ENCODE results near the gene ENTPD6.
A peak's percentile ranks its signal among the peaks of the same experiment; 100 is the strongest.
"Not testable (repeated sequence)": the region's sequence is repeated elsewhere in the genome, so short reads cannot be mapped to it uniquely, and the experiment has no call there.

Gene ENTPD6

DNA sequence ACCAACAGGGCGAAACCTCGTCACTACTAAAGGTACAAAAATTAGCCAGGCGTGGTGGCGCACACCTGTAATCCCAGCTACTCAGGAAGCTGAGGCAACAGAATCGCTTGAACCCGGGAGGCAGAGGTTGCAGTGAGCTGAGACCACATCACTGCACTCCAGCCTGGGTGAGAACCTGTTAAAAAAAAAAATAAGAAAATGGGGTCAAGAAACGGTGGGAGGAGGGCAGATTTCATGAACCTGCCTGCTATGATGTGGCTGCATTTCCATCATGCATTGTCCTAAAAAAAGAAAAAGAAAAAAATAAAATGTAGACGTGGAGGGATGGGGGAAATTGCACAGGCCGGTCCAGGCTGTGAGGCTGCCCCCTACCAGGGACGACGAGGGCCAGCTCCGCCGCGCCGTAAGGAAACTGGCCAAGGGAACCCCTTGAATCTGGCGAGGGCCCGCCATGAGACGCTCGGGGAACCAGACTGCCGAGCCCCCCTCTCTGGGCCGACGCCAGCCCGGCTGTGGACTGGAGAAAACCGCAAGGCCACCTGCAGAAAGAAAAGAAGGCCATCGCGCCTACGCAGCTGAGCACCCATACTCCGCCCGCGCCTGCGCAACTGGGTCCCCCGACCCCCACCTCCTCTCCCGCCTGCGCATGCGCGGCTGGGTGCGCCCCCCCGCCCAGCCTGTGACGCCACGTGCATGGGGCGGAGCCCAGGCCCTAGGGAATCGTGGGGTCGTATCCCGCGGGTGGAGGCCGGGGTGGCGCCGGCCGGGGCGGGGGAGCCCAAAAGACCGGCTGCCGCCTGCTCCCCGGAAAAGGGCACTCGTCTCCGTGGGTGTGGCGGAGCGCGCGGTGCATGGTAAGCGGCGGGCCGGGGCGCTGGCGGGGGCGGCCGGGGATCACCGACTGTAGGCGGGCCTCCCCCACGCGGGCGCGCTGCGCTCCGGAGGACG is at the start of gene ENTPD6:
ENTPD6 (plus strand) TSS at position 699 of the 948 bp plus-strand sequence. CDS start 10,825 bp downstream, outside the sequence.
- DNase-seq = peak; percentile 94

DNA sequence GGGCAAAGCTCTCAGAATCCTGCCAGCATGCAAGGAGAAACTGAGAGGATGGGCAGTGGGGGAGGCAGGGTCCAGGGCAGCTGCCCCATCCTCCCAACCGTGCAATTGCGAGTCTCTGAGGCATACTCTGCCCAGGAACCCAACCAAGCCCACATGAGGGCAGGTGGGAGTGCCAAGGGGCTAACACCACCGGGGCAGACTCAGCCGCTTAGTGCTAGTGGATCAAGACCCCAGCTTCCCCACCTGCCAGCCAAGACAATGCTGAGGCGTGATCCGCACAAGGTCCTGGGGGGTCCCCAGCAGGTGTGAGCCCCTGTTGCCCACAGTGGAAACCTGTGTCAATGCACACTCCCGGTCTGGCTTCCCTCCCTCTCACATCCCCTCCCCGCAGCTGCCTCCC is 48.5 kb upstream of the ENTPD6 start:
- DNase-seq = no peak

DNA sequence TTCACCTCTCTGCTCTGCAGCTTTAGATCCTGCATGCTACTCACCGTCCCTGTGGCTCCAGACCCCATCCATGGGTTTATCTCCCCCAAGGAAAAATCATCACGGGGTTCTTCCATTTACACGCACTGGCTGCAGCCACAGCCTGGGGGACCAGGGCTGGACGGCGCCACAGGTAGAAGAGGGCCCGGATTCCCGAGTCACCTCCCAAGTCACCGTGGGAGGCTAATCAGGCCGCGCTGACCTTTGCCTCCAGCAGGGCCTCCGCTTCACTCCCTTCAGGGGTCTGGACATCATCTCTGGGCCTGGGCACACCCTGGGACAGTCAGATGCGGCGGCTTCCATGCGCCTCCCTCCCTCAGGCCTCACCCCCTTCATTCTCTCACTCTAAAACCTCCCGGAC is 47.8 kb upstream of the ENTPD6 start:
- DNase-seq = no peak

DNA sequence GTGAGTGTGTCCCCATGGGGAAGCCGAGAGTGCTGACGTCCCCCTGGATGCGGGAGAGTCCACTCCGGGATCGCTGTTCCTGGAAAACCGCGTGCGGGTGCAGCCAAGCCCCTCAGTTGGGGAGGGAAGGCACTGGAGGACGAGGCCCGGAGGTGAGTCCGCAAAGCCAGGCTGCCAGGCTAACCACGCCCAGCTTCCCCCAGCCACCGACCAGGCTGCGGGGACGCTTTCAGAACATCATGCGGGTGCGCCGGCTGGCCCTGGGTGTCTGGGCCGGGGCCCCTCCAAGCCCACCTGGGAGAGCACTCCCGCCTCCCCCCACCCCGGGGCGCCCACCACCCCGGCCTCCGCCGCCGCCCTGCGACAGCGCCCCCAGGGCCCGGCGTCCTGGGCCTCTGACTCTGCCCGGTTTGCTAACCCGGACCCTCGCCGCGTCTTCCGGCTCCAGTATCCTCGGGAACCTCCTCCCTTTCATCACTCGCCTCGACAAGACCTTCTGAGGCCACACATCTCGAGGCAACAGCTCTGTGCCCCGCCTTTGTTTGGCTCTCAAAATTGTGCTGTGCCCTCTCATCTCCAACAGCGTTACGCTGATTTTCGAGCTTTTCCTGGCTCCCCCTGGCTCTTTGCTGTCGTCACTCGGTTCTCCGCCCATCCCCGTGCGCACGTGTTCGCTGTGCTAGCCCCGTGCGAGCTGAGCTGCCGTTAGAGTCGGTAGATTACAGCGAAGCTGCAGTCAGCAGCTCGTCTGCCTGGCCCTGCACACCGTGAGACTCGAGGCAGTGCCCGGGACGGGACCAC is 47.1 kb upstream of the ENTPD6 start:
- peak; percentile 89 for DNase-seq

DNA sequence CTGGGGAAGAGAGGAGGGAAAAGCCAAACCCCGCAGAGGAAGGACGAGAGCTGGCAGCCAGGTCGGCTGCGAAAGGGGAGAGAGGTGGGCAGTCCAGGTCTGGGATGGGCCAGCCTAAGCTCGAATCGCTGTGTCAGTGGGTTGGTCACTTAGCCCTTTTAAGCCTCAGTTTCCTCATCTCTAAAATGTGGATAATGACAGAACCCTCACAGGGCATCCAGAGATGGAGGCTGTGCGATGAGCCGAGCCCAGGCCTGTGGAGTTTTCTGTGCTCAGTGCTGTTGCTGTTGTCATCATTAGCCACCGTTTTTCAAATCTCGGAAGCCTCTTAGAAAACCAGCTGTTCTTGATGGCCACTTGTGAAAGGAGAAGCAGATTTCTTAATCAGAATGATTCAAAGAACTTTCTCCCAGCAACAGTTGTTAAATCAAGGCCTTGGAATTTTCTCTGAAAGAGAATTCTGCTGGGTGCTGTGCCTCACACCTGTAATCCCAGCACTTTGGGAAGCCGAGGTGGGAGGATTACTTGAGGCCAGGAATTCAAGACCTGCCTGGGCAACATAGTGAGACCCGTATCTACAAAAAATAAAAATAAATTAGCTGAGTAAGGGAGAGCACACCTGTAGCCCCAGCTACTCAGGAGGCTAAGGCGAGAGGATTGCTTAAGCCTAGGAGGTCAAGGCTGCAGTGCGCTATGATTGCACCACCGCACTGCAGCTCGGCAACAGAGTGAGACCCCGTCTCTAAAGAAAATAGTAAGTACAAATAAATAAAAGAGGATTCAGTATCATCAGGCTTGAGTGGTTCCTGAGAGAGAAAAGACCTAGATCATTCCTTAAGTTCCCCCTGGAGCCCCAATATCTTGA is 46.3 kb upstream of the ENTPD6 start:
- DNase-seq = no peak

DNA sequence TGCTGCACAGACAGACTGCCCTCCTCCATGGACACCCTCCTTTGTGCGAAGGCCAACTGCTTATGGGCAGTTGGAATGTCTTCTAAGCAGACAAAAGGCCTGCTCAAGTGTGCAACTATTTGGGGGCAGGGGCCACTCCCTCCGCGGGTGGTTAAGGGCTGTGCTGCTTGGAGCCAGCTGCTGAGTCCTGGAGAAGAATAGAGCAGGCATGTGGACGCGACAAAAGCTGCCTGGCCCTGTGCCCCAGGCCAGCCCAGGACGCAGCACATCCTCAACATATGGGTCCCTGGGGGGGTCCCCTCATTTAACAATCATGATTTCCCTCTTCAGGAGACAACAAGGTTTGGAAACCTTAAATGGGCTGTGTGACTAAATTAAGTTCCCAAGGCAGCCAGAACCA is 45.5 kb upstream of the ENTPD6 start:
- no peak for DNase-seq

DNA sequence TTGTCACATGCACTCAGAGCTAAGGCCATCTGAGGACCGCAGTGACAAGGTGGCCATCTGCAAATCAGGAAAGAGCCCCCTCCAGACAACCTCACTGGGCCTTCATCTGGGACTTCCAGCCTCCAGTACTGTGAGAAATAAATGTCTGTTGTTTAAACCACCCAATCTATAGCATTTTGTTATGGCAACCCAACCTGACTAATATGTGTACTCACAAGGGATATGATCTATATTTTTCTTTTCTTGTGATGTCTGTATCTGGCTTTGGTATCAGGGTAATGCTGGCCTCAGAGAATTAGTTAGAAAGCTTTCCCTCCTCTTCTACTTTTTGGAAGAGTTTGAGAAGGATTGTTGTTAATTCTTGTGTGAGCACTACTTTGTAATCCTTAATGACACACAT is 37.5 kb upstream of the ENTPD6 start:
- no peak for DNase-seq

DNA sequence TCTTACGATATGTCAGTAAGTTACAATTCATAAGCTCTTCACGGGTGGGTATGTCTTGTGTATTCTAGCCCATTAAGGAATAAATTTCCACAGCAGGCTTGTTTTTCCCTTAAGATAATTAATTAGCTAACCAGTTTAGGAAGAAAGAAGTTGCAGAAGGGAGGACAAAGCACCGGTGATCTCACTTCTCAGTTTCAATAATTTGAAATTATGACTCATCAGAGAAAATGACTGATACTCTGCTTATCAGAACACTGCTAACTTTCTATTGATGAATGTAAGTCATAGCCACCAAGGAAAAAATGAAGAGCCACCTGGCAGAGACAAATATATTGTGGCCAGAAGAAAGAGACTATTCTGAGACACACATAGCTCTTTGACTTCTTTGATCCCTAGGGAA is 35.0 kb upstream of the ENTPD6 start:
- DNase-seq = no peak

DNA sequence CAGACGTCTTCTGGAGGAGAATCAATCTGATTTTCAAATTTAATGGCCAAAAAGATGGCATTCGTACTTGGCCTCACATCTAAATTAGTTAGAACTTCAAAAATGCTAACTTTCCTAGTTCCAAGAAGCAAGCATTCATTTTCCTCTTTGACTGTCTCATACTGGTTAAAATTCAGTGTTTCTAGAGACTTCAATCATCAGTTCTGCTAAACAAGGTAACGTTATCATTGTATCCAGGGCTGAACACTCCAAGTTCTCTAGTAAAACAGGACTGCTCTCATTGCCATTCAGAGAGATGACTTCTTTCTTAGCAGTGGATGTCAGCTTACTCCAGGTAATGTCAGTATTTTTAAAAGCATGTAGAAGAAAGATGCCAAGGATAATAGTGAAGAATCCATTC is 34.6 kb upstream of the ENTPD6 start:
- DNase-seq = no peak

DNA sequence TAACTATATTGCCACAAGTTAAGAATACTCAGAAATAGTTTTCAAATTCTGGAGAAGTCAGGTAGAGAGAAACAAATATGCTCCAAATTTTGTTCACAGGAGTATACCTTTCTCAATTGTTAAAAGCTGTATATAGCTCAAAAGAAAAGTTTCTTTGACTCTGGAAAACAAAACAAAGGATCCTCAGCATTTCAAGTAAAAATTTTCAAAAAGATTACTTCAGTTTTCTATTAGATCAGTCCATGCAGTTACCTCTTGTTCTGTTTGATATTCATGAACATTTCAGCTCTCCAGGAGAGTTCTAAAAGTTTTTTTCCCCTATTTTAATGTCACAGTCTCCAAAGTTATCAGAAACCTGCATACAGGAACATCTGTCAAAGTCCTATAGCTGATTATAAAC is 30.4 kb upstream of the ENTPD6 start:
- no peak for DNase-seq

DNA sequence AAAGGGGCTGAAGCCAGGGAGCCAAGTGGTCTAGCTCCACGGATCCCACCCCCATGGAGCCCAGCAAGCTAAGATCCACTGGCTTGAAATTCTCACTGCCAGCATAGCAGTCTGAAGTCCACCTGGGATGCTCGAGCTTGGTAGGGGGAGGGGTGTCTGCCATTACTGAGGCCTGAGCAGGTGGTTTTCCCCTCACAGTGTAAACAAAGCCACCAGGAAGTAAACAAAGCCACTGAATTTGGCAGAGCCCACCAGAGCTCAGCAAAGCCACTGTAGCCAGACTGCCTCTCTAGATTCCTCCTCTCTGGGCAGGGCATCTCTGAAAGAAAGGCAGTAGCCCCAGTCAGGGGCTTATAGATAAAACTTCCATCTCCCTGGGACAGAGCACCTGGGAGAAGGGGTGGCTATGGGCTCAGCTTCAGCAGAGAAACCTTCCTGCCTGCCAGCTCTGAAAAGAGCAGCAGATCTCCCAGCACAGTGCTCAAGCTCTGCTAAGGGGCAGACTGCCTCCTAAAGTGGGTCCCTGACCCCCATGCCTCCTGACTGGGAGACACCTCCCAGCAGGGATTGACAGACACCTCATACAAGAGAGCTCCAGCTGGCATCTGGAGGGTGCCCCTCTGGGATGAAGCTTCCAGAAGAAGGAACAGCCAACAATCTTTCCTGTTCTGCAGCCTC is 29.3 kb upstream of the ENTPD6 start:
- DNase-seq = peak; percentile 70

DNA sequence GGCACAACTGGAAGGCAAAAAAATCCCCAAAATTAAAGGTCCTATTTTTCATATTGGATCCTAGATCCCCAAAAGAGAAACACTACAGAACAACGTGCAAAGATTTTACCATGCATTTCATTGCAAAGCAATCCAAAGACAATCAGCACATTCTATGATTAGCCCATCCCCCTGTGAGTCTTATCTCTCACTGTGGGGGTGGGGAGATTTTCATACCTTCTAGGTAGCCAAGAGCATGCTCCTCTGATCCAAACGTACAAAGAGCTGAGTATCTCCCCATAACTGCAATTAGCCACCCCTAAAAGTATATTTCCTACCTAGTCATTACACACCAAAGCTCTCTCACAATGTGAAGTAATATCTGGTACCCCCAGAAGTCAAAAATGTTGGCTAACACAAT is 22.2 kb upstream of the ENTPD6 start:
- DNase-seq = no peak

DNA sequence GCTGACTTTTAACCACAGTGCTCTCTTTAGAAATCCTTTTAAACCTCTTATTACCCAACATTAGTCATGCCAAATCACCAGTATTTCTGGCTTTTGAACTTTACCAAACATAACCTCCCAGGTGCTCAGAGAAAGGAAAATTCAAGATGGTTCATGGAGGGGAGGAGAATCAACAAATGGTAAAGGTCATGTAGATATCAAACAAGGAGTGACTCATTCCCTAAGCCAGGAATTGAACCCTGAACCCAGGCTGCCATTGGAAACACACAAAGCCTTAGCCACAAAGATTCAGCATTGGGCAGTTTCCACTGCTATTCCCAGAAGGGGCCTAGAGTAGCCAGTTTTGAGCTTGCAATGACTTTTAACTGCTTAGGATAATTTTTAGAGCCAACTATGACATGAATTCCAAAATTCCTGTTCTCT is 21.6 kb upstream of the ENTPD6 start:
- DNase-seq = no peak

DNA sequence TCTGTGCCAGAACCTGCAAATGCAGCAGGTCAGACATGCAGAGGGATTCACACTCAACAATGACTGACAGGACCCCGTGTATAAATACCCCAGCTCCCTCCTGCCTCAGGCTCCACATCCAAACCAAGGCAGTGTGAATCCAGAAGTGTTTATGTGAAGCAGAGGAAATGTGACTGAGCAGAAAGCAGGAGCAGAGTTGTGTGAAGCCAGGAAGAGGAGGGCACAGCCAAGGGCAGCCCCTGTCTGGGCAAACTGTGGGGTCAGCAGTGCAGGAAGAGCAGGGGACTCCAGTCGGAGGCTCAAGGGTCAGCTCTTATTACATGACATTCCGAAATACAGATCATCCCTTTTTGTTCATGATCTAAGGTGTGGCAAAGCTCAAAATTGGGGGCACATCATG is 19.3 kb upstream of the ENTPD6 start:
- no peak for DNase-seq

DNA sequence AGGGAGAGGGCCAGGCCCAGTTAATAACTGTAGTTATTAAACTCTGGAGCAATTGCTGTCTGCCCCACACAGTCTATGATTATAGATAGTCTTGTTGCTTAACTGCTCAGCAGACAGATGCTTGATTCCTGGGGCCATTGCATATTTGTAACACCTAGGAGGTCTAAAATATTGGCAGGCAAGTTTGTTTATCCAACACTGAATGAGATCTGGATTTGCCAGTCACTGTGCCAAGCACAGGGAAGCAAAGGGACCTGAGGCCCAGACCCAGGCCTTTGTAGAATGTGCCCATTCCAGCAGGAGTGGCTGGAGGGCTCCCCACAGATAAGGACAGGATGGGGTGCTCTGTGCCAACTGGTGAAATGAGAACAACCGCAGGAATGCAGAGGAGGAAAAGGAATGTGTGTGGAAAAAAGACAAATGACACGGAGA is 17.6 kb upstream of the ENTPD6 start:
- DNase-seq = no peak

DNA sequence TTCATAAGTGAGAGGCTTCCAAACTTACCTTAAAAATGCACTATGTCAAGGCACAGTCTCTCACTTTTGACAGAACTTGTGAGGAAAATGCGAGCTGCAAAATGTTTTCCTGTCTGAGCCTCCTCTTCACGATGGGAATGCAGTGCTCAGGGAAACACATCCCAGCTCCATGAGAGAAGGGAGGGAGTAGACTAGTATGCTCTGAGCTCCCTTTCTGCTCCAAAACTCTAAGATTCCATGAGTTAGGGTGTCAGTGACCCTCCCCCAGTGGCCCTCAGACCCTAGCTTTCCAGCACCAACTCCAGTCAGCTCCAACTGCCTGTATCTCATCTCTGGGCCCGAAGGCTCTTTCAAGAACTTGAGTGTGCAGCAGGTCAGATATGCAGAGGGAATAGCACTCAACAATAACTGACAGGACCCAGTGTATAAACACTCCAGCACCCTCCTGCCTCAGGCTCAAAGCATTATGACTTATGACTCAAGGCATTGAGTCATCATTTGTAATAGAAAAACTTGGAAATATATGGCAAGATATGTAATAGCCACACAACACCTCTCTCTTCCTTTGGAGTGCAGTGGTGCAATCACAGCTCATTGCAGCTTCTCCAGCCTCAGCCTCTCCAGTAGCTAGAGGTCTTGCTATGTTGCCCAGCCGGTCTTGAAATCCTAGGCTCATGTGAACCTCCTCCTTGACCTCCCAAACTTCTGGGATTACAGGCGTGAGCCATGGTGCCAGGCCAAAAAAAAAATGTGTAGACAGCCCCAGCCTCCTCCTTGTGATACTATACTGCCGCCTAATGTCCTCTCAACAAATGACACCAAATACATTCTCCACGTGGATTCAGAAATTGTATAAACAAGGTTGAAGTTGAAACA is 16.7 kb upstream of the ENTPD6 start:
- DNase-seq = peak; percentile 82

DNA sequence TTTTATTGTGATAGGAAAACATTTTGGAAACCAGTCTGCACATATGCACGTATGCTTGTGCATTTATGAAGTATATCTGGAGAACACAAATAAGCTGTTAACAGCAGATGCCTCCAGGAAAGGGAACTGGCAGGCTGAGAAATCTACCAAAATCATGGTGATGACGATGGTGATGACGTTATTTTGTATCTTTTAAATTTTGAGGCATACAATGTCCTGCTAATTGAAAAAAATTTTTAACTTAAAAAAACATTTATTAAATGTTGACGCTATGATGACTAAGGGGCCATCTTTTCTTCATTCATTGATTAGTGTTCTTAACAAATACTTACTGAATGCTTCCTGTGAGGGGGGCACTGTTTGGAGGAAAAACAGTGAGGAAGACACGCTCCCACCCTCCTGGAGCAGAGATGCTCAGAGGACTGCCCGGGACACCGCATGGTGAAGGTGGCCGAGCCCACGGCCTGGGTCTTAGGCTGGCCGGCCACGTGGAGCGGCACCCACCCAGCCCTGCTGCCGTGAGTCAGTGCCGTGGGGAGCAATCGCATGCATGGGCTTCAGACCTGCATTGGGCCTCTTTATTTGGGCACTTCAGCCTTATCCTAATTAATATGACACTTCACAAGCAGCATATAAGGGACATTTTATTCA is 15.9 kb upstream of the ENTPD6 start:
- DNase-seq = no peak

DNA sequence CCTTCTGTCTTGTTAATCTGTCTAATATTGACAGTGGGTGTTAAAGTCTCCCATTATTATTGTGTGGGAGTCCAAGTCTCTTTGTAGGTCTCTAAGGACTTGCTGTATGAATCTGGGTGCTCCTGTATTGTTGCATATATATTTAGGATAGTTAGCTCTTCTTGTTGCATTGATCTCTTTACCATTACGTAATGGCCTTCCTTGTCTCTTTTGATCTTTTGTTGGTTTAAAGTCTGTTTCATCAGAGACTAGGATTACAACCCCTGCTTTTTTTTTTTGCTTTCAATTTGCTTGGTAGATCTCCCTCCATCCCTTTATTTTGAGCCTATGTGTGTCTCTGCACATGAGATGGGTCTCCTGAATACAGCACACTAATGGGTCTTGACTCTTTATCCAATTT is 11.1 kb upstream of the ENTPD6 start:
- not testable (repeated sequence) for DNase-seq

DNA sequence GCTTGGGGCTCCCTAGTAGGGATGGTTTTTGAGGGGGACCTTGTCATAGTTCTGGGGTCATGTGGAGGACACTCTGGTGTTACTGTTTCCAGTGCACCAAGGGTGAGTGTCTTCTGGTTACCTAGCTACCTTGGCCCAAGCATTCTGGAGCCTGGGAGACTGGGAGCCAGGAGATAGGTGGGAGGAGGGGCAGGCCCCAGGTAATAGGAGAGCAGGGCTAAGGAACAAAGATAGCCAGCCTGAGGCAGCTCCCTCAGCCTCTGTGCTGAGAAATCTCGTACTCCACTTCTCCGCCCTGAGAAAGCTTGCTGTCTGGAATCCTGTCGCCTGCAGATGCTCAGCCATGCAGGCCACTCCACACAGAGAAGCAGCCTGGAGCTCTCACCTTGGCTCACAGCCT is 8.3 kb upstream of the ENTPD6 start:
- no peak for DNase-seq

DNA sequence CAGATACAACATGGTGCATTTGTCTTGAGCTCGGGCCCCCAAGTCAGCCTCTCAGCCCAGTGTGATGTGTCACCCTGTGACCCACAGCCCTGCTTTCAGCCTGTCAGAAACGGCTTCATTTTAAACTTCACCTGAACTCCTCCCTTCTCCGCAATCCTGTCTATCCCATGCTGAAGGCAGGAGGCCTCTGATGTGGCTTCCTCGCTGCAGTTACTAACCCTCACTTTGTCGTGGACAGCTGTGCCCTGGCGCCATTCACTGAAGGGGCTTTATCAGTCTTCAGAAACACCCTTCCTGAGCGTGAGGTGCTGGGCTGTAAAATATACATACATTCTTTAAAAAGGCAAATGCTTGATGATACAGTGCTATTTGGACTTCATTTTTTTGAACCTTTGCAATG is 7.9 kb upstream of the ENTPD6 start:
- DNase-seq = no peak

DNA sequence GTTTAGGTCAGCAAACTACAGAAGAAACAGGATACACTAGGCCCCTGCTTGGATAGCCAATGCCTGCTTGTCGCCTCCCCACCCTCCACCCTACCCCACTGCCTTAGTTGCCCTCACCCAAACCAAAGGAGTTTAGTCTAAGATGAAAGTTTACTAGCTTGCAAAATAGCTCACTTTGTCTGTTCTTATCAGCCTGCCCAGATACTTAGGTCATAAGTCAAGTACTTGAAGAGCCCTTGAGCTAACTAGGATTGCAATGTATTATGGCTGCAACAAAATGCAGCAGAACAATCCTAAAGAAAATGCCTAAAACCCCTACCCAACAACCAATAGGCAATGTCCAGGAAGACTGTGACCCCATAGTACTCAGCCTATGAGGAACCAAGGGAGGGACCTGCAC is 7.3 kb upstream of the ENTPD6 start:
- peak; percentile 24 for DNase-seq
